Uterus (tissue), 4 donors: ENCODE measurements around the gene HEXIM1. TPM values are rescaled to one million over a fixed set of nuclear protein-coding genes. Genes with fewer than 3 reads are reported as not detected.

Source experiments
- DNase-seq, 2 donors: peaks; one replicate each; pipeline ENCODE4 v3.0.0-alpha.2; 2019 to 2020
- H3K27ac ChIP-seq, 2 donors: fragments of 200-600 bp; sonication (generic); 1 replicate in 1 of 2; 2 replicates in 1 of 2; pipeline ENCODE4 v1.5.1; 2016 to 2018
- H3K27me3 ChIP-seq, 2 donors: fragments of 200-600 bp; sonication (generic); one replicate each; pipeline ENCODE4 v1.5.1; 2018 to 2019; ENCODE audit warnings: control low read depth in 1 of 2
- H3K36me3 ChIP-seq, 2 donors: fragments of 200-600 bp; sonication (generic); one replicate each; pipeline ENCODE4 v1.5.1; 2019; ENCODE audit warnings: control low read depth in 1 of 2
- H3K4me1 ChIP-seq, 2 donors: fragments of 200-600 bp; sonication (generic); one replicate each; pipeline ENCODE4 v1.5.1; 2018 to 2019; ENCODE audit warnings: control low read depth in 1 of 2
- H3K4me3 ChIP-seq, 2 donors: fragments of 200-600 bp; sonication (generic); 1 replicate in 1 of 2; 2 replicates in 1 of 2; pipeline ENCODE4 v1.5.1; 2018 to 2019; ENCODE audit warnings: mild to moderate bottlenecking in 1 of 2
- H3K9me3 ChIP-seq, 2 donors: fragments of 200-600 bp; sonication (generic); one replicate each; pipeline ENCODE4 v1.5.1; 2019; ENCODE audit warnings: control low read depth in 1 of 2
- POLR2A ChIP-seq, 2 donors: fragments of 450-650 bp; IDR thresholded peaks; one replicate each; pipeline ENCODE4 v1.6.1; 2016; ENCODE audit warnings: antibody characterized with exemption in 2 of 2, mild to moderate bottlenecking in 1 of 2, moderate library complexity in 1 of 2
- intact Hi-C: fragments of 100-400 bp; cut with DNase I; formaldehyde crosslinking; loops from one replicate; pipeline ENCODE4 v1.15.1; 2023; ENCODE audit warnings: low total_unique reads
- total RNA-seq, 4 donors: library from RNA; depleted of rRNA in 3 of 4; stranded (reverse); fragments of >200 nt in 3 of 4; gene quantifications; one replicate each; pipeline versions ENCODE4 v1.1.0 to v1.2.4, GENCODE V29; 2014 to 2023
- TF ChIP-seq, protein P1 (sequence below), 4 experiments: fragments of 200-600 bp in 2 of 4; fragments of 450-650 bp in 2 of 4; sonication (generic) in 2 of 4; IDR thresholded peaks; one replicate each; pipeline ENCODE4 v1.5.1; 2016 to 2019; ENCODE audit warnings: antibody characterized with exemption in 4 of 4, mild to moderate bottlenecking in 2 of 4, moderate library complexity in 1 of 4
- donor health status: DM: yes; HTN: yes; CAD: no.

Gene HEXIM1
- total RNA-seq, 4 donors from 2014 or later, result 23.8 to 60.6 (median 26.7) TPM

DNA sequence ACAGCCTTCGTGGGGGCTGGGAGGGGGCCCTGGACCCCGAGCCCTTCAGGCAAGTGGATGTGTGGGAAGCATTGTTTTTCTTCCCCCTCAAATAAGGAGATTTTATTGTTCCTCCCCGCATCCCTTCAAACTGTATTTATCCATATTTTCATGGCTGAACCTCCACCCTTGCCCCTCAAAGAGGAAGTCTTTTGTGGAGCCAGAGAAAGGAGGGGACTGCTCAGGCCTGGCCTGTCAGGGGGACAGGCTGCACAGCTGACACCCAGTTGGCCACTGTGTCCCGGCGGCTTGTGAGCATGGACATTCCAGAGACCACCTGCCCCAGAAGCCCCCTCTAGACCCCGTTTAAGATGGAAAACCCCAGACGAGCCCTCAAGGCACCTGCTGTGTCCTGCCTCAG, 29.3 kb downstream of the HEXIM1 start:
- DNase-seq, result no peak
- Histone ChIP-seq H3K27me3 (no peaks in the 10 kb centered on the region), H3K27ac (peak overlapping the region in 1 of 2 donors; percentile 75), H3K36me3 (no peaks in the 10 kb centered on the region), H3K4me3 (no peak overlapping the region), H3K9me3 (no peaks in the 10 kb centered on the region), H3K4me1 (peaks cover 2 to 5% of the 10 kb centered on the region in 2 donors)
- no peak for TF ChIP-seq POLR2A (IDR thresholded peaks at IDR 0.05)
- TF ChIP-seq, protein P1, sequence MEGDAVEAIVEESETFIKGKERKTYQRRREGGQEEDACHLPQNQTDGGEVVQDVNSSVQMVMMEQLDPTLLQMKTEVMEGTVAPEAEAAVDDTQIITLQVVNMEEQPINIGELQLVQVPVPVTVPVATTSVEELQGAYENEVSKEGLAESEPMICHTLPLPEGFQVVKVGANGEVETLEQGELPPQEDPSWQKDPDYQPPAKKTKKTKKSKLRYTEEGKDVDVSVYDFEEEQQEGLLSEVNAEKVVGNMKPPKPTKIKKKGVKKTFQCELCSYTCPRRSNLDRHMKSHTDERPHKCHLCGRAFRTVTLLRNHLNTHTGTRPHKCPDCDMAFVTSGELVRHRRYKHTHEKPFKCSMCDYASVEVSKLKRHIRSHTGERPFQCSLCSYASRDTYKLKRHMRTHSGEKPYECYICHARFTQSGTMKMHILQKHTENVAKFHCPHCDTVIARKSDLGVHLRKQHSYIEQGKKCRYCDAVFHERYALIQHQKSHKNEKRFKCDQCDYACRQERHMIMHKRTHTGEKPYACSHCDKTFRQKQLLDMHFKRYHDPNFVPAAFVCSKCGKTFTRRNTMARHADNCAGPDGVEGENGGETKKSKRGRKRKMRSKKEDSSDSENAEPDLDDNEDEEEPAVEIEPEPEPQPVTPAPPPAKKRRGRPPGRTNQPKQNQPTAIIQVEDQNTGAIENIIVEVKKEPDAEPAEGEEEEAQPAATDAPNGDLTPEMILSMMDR (IDR thresholded peaks at IDR 0.05), result no peak
- intact Hi-C loops, result no loop called here

GRCh38 chr17:45184144-45184543, 35.9 kb downstream of the HEXIM1 start:
- TF ChIP-seq, protein P1 (IDR thresholded peaks at IDR 0.05), result no peak
- no peak for TF ChIP-seq POLR2A (IDR thresholded peaks at IDR 0.05)
- DNase-seq, result no peak
- Histone ChIP-seq H3K27me3 (no peaks in the 10 kb centered on the region), H3K4me3 (no peak overlapping the region), H3K9me3 (no peaks in the 10 kb centered on the region), H3K4me1 (no peaks in the 10 kb centered on the region), H3K27ac (no peak overlapping the region), H3K36me3 (no peaks in the 10 kb centered on the region)
- intact Hi-C loops, result no loop called here

- TF ChIP-seq, protein P1 (IDR thresholded peaks at IDR 0.05), result no peak
- no peak for TF ChIP-seq POLR2A (IDR thresholded peaks at IDR 0.05)
- H3K36me3 ChIP-seq, result no peaks in the 10 kb centered on the region
- no peaks in the 10 kb centered on the region for H3K27me3 ChIP-seq
- H3K4me3 ChIP-seq, result no peak overlapping the region
- no peak overlapping the region for H3K27ac ChIP-seq
- DNase-seq, result no peak
- intact Hi-C loops, result no loop called here
- no peaks in the 10 kb centered on the region for H3K9me3 ChIP-seq
- H3K4me1 ChIP-seq, result no peaks in the 10 kb centered on the region
Measured at GRCh38 chr17:45186801-45187354, 38.6 kb downstream of the HEXIM1 start.

DNA sequence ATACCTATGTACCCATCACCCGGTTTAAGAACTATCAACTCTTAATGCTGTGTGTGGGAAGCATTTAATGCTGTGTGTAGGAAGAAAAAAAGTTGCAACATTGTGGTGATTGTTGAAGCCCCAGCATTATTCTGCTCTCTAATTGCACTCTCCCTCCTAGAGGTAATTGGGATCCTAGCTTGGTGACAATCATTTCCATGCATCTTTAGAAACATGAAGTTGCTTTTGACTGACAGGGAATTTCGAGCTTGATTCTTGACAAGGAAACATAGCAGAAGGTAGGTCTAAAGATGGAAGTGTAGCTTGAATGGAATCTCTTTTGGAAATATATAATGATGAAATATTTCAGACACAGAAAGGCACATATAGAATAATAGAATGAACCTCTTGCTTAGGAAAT, 40.7 kb downstream of the HEXIM1 start:
- Histone ChIP-seq H3K36me3 (no peaks in the 10 kb centered on the region), H3K27me3 (no peaks in the 10 kb centered on the region), H3K9me3 (no peaks in the 10 kb centered on the region), H3K4me3 (no peak overlapping the region), H3K4me1 (no peaks in the 10 kb centered on the region), H3K27ac (no peak overlapping the region)
- TF ChIP-seq, protein P1 (IDR thresholded peaks at IDR 0.05), result no peak
- TF ChIP-seq POLR2A (IDR thresholded peaks at IDR 0.05), result no peak
- intact Hi-C loops, result no loop called here
- DNase-seq, result no peak

GRCh38 chr17:45190503-45191255, 42.4 kb downstream of the HEXIM1 start:
- DNase-seq, result no peak
- Histone ChIP-seq H3K36me3 (no peaks in the 10 kb centered on the region), H3K4me1 (no peaks in the 10 kb centered on the region), H3K27me3 (no peaks in the 10 kb centered on the region), H3K9me3 (no peaks in the 10 kb centered on the region), H3K27ac (no peak overlapping the region), H3K4me3 (no peak overlapping the region)
- TF ChIP-seq, protein P1 (IDR thresholded peaks at IDR 0.05), result no peak
- TF ChIP-seq POLR2A (IDR thresholded peaks at IDR 0.05), result no peak
- intact Hi-C loops, result no loop called here
